HG03442 (cell line): ENCODE measurements around the gene CDK14.
A peak's percentile ranks its signal among the peaks of the same experiment; 100 is the strongest.

ENCODE experiments used
- ATAC-seq: cut with Tn5 transposase; IDR thresholded peaks from one replicate; pipeline ENCODE4 v1.9.1; 2021; ENCODE audit warnings: mild to moderate bottlenecking, moderate library complexity; ENCODE audit not compliant: unreplicated experiment

CDK14 gene

GRCh38 chr7:90596671-90597562, 796 bp downstream of the CDK14 start:
- peak; percentile 17 for ATAC-seq

- no peak for ATAC-seq
Observed at GRCh38 chr7:90597563-90598253, 1.6 kb downstream of the CDK14 start.

- ATAC-seq: no peak
Observed at GRCh38 chr7:90599038-90599437, 2.9 kb downstream of the CDK14 start.

- no peak for ATAC-seq
Observed at GRCh38 chr7:90599892-90600555, 3.9 kb downstream of the CDK14 start.

- ATAC-seq: no peak
Observed at GRCh38 chr7:90602303-90602702, 6.2 kb downstream of the CDK14 start.

GRCh38 chr7:90603346-90603745, 7.2 kb downstream of the CDK14 start:
- no peak for ATAC-seq

- ATAC-seq: no peak
Observed at GRCh38 chr7:90604383-90604782, 8.3 kb downstream of the CDK14 start.

GRCh38 chr7:90605055-90605454, 8.9 kb downstream of the CDK14 start:
- no peak for ATAC-seq

- no peak for ATAC-seq
Observed at GRCh38 chr7:90607196-90607595, 11.1 kb downstream of the CDK14 start.

- no peak for ATAC-seq
Observed at GRCh38 chr7:90610105-90610504, 14.0 kb downstream of the CDK14 start.

- ATAC-seq: no peak
Observed at GRCh38 chr7:90611115-90611514, 15.0 kb downstream of the CDK14 start.

- peak; percentile 91 for ATAC-seq
Observed at GRCh38 chr7:90613088-90613498, 17.0 kb downstream of the CDK14 start.

GRCh38 chr7:90617442-90617841, 21.3 kb downstream of the CDK14 start:
- no peak for ATAC-seq

- ATAC-seq: no peak
Observed at GRCh38 chr7:90618876-90619275, 22.8 kb downstream of the CDK14 start.

- ATAC-seq: peak; percentile 91
Observed at GRCh38 chr7:90621125-90621746, 25.1 kb downstream of the CDK14 start.

GRCh38 chr7:90621747-90622140, 25.6 kb downstream of the CDK14 start:
- no peak for ATAC-seq

- no peak for ATAC-seq
Observed at GRCh38 chr7:90622670-90623069, 26.5 kb downstream of the CDK14 start.

- no peak for ATAC-seq
Observed at GRCh38 chr7:90624225-90624911, 28.2 kb downstream of the CDK14 start.

GRCh38 chr7:90625051-90625450, 28.9 kb downstream of the CDK14 start:
- no peak for ATAC-seq

GRCh38 chr7:90625562-90625961, 29.4 kb downstream of the CDK14 start:
- ATAC-seq: no peak

GRCh38 chr7:90626013-90626412, 29.9 kb downstream of the CDK14 start:
- no peak for ATAC-seq
